ENCODE data around the gene PREX1.

DNA sequence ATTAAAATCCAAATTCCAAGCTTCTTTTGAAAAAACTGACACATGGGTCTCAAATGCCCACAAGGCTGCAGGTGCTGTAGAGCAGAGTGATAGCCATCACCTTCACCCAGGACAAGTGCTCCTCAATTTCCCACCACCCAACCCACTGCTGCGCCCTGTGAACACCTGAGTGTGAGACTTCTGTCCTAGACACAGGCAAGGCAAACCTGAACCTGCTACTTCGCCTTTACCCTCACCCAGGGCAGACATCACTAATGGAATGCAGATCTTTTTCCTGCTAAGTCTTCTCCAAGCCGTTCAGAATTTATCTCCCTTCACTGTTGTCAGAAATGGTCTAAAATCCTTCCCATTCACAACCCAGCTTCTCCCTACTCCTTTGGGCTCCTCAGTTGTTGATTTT lies 65.9 kb downstream of the PREX1 start:
- no peak for TF ChIP-seq POLR2A (IDR thresholded peaks at IDR 0.05; ENCODE audit: low read length)
- no peak for TF ChIP-seq GATA1 (IDR thresholded peaks at IDR 0.05; ENCODE audit: low read depth, low read length)

Data from erythroblast (primary cell).